ENCODE data around the gene PTPRG. TPM values are rescaled to one million over a fixed set of nuclear protein-coding genes. Genes with fewer than 3 reads are reported as not detected.

Gene PTPRG
- total and polyA plus RNA-seq, 10 of the 15 experiments (the other 5 are each of a cell fraction or from before 2014, with no cell fraction given), result 0.29 to 20.7 (median 1.4) TPM

DNA sequence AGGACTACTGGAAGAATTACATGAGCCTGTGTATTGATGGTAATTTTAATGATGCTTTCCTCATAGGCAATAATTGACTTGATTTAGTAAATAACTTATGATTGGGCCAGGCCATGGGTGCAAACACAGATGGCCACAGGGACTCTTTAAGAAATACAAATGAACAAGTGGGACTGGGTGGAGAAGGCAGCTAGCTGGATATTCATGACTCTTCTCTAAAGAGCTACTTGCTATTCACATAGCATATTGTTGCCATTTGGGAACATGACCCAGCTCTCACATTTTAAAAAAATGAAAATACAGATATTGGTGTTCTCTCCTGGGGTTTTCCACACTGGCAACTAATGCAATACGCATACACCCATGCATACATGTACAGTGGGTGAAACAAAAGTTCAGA is 178.3 kb downstream of the PTPRG start:
- no peak overlapping the region for H3K9ac ChIP-seq (ENCODE audit: control insufficient read depth, insufficient read depth, low read length)

DNA sequence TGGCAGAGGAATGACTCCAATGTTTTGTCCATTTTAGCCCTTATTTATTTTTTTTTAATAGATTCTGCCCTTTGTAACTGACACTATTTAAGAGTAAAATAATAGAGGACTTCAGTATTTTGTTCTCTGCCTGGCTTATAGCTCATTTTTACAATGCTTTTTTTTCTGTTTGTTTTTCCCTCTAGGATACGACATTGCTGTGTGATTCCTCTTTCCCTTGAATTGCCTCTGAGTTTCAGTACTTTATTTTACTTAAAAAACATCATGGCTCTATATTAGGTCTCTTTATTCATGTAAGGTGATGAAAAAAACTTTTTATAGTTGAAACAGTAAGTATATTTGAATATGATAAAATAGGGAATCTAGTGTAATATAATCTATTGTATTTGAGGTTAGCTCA is 179.1 kb downstream of the PTPRG start:
- Histone ChIP-seq H3K9me3 (replicated peaks; ENCODE audit: control insufficient read depth, insufficient read depth, low read length) (no peaks in the 10 kb centered on the region), H3K27ac (ENCODE audit: control insufficient read depth, insufficient read depth) (no peak overlapping the region), H4K20me1 (ENCODE audit: control insufficient read depth, insufficient read depth) (no peaks in the 10 kb centered on the region), H3K4me2 (ENCODE audit: control insufficient read depth, insufficient read depth) (no peak overlapping the region), H3K27me3 (replicated peaks in 1 of 2; ENCODE audit: control insufficient read depth in 2 of 2, insufficient read depth in 2 of 2, low read length in 1 of 2) (no peaks in the 10 kb centered on the region), H3K4me3 (no peak overlapping the region), H2AFZ (ENCODE audit: control insufficient read depth, low read depth, low read length) (no peak overlapping the region), H3K36me3 (ENCODE audit: control insufficient read depth in 2 of 2, insufficient read depth in 2 of 2, low read length in 1 of 2) (no peaks in the 10 kb centered on the region), H3K79me2 (ENCODE audit: control insufficient read depth, insufficient read depth, low read length) (no peaks in the 10 kb centered on the region), H3K9ac (ENCODE audit: control insufficient read depth, insufficient read depth, low read length) (no peak overlapping the region), H3K4me1 (ENCODE audit: control insufficient read depth, insufficient read depth, low read length) (no peaks in the 10 kb centered on the region)
- POLR2A ChIA-PET, result interaction anchor here (0.6 to 1.9 kb wide), 3 partner anchors 11 to 30 kb away, joined by 3 to 4 read pairs (median 4); no protein-coding TSS in a partner anchor
- in situ Hi-C loops (cut with MboI) (no loop called here), intact Hi-C loops (cut with micrococcal nuclease; ENCODE audit: unreplicated experiment) (no loop called here)
- FAIRE-seq (no peak), ATAC-seq (no peak), DNase-seq (ENCODE audit: low read depth, low spot score) (no peak)
- CTCF ChIA-PET, result interaction anchor here (0.7 kb wide), 1 partner anchor 25 kb away, joined by 3 read pairs; no protein-coding TSS in a partner anchor
- SMC1A ChIA-PET (ENCODE audit: uncharacterized antibody, unreplicated experiment), result interaction anchor here (0.7 to 4.3 kb wide), 11 partner anchors 9 to 174 kb away, joined by 3 to 22 read pairs (median 4); no protein-coding TSS in a partner anchor
- 0% methylated on average over 1 of the region's 1 CpG for WGBS (ENCODE audit: insufficient coverage, insufficient replicate concordance, low lambda C conversion rate, missing lambda C conversion rate)
- RAD21 ChIA-PET (ENCODE audit: unreplicated experiment), result interaction anchor here (0.6 to 1.4 kb wide), 8 partner anchors 16 to 265 kb away, joined by 3 to 6 read pairs (median 4); no protein-coding TSS in a partner anchor
- BruUV-seq (replicated peaks), result no TSS peak
- TF ChIP-seq ETV6 (conservative IDR thresholded peaks at IDR 0.05 in 1 of 2, IDR thresholded peaks at IDR 0.05 in 1 of 2; ENCODE audit: borderline replicate concordance in 1 of 2, low read depth in 1 of 2) (0 out of 4 replicates have a peak, but pooled peaks of 1 of the 2 experiments have one; percentile 67), BRCA1 (IDR thresholded peaks at IDR 0.05; ENCODE audit: low read depth, low read length) (no peak)

More for the DNA sequence above, 178.3 kb downstream of the PTPRG start:
- H3K4me2 ChIP-seq (ENCODE audit: control insufficient read depth, insufficient read depth), result no peak overlapping the region
- no TSS peak for BruUV-seq (replicated peaks)
- no peak for DNase-seq (ENCODE audit: low read depth, low spot score)
- no peaks in the 10 kb centered on the region for H4K20me1 ChIP-seq (ENCODE audit: control insufficient read depth, insufficient read depth)
- no peaks in the 10 kb centered on the region for H3K27me3 ChIP-seq (replicated peaks in 1 of 2; ENCODE audit: control insufficient read depth in 2 of 2, insufficient read depth in 2 of 2, low read length in 1 of 2)
- FAIRE-seq, result no peak
- H3K9me3 ChIP-seq (replicated peaks; ENCODE audit: control insufficient read depth, insufficient read depth, low read length), result no peaks in the 10 kb centered on the region
- in situ Hi-C loops (cut with MboI), result no loop called here
- no peaks in the 10 kb centered on the region for H3K79me2 ChIP-seq (ENCODE audit: control insufficient read depth, insufficient read depth, low read length)
- H3K4me1 ChIP-seq (ENCODE audit: control insufficient read depth, insufficient read depth, low read length), result no peaks in the 10 kb centered on the region
- no peak overlapping the region for H3K27ac ChIP-seq (ENCODE audit: control insufficient read depth, insufficient read depth)
- WGBS (ENCODE audit: insufficient coverage, insufficient replicate concordance, low lambda C conversion rate, missing lambda C conversion rate), result 6% methylated on average over 1 of the region's 1 CpG
- ChIA-PET RAD21 (ENCODE audit: unreplicated experiment) (interaction anchor here (0.6 to 1.4 kb wide), 8 partner anchors 16 to 175 kb away, joined by 3 to 6 read pairs (median 4); no protein-coding TSS in a partner anchor), SMC1A (ENCODE audit: uncharacterized antibody, unreplicated experiment) (interaction anchor here (0.7 to 4.3 kb wide), 13 partner anchors 10 to 401 kb away, joined by 3 to 22 read pairs (median 3); no protein-coding TSS in a partner anchor), POLR2A (interaction anchor here (0.6 to 1.9 kb wide), 4 partner anchors 10 to 104 kb away, joined by 3 to 4 read pairs (median 4); no protein-coding TSS in a partner anchor), CTCF (interaction anchor here (1.5 to 1.6 kb wide), 2 partner anchors 26 to 36 kb away, joined by 3 read pairs; no protein-coding TSS in a partner anchor)
- TF ChIP-seq LARP7 (IDR thresholded peaks at IDR 0.05) (no peak), SIN3A (IDR thresholded peaks at IDR 0.05; ENCODE audit: low read depth, low read length) (no peak), ESRRA (IDR thresholded peaks at IDR 0.05; ENCODE audit: low read length) (no peak)
- TF ChIP-seq, protein P1, sequence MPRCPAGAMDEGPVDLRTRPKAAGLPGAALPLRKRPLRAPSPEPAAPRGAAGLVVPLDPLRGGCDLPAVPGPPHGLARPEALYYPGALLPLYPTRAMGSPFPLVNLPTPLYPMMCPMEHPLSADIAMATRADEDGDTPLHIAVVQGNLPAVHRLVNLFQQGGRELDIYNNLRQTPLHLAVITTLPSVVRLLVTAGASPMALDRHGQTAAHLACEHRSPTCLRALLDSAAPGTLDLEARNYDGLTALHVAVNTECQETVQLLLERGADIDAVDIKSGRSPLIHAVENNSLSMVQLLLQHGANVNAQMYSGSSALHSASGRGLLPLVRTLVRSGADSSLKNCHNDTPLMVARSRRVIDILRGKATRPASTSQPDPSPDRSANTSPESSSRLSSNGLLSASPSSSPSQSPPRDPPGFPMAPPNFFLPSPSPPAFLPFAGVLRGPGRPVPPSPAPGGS (IDR thresholded peaks at IDR 0.05; ENCODE audit: borderline replicate concordance, insufficient read depth, low read depth, low read length, poor library complexity, severe bottlenecking), result no peak
- H3K4me3 ChIP-seq, result no peak overlapping the region
- no peak overlapping the region for H2AFZ ChIP-seq (ENCODE audit: control insufficient read depth, low read depth, low read length)
- intact Hi-C loops (cut with micrococcal nuclease; ENCODE audit: unreplicated experiment), result no loop called here
- ATAC-seq, result peak; percentile 61
- H3K36me3 ChIP-seq (ENCODE audit: control insufficient read depth in 2 of 2, insufficient read depth in 2 of 2, low read length in 1 of 2), result no peaks in the 10 kb centered on the region
